Lung (tissue), 12 donors: ENCODE results near the gene MBD6. TPM values are rescaled to one million over a fixed set of nuclear protein-coding genes. Genes with fewer than 3 reads are reported as not detected.

Source experiments
- ATAC-seq: fragments of 200-7000 bp; cut with Tn5 transposase; one replicate; pipeline ENCODE4 v1.9.1; 2020; ENCODE audit warnings: moderate number of reproducible peaks; ENCODE audit not compliant: insufficient read depth, low FRiP score
- DNase-seq, 3 donors: peaks; one replicate each; pipeline ENCODE4 v3.0.0-alpha.2; 2013 to 2017
- H3K27ac ChIP-seq, 2 donors: one replicate each; pipeline ENCODE4 v1.5.1; 2013; ENCODE audit warnings: mild to moderate bottlenecking in 2 of 2, moderate library complexity in 2 of 2, control low read depth in 1 of 2, inconsistent platforms in 1 of 2, low read depth in 1 of 2, low read length in 1 of 2
- H3K27me3 ChIP-seq, 3 donors: one replicate each; pipeline ENCODE4 v1.5.1; 2013; ENCODE audit warnings: low read length in 2 of 3; ENCODE audit not compliant: control insufficient read depth in 3 of 3, insufficient read depth in 3 of 3
- H3K36me3 ChIP-seq, 4 donors: one replicate each; pipeline ENCODE4 v1.5.1; 2013; ENCODE audit warnings: low read length in 4 of 4, mild to moderate bottlenecking in 1 of 4, moderate library complexity in 1 of 4; ENCODE audit not compliant: control insufficient read depth in 4 of 4, insufficient read depth in 4 of 4
- H3K4me1 ChIP-seq, 5 donors: one replicate each; pipeline ENCODE4 v1.5.1; 2013; ENCODE audit warnings: low read length in 5 of 5, mild to moderate bottlenecking in 2 of 5, moderate library complexity in 1 of 5; ENCODE audit not compliant: control insufficient read depth in 5 of 5, insufficient read depth in 5 of 5
- H3K4me3 ChIP-seq: one replicate; pipeline ENCODE4 v1.5.1; 2013; ENCODE audit warnings: mild to moderate bottlenecking, control low read depth, moderate library complexity
- H3K9ac ChIP-seq, 2 donors: one replicate each; pipeline ENCODE4 v1.5.1; 2013; ENCODE audit warnings: low read length in 2 of 2, control low read depth in 1 of 2; ENCODE audit not compliant: insufficient read depth in 1 of 2
- H3K9me3 ChIP-seq, 4 donors: one replicate each; pipeline ENCODE4 v1.5.1; 2013; ENCODE audit warnings: low read length in 3 of 4, mild to moderate bottlenecking in 1 of 4, moderate library complexity in 1 of 4; ENCODE audit not compliant: control insufficient read depth in 4 of 4, insufficient read depth in 3 of 4
- WGBS, 2 donors: extraction: QIAGEN DNeasy Blood & Tissue Kit; methylation state at CpG; one replicate each; pipeline ENCODE4 v1.1.7; 2013; 5-methylcytosine and 5-hydroxymethylcytosine counted together
- polyA plus RNA-seq, 2 donors: library from polyadenylated mRNA; stranded (reverse); fragments of 200-250 nt; gene quantifications; one replicate each; pipeline ENCODE4 v1.2.1, GENCODE V29; 2013
- total RNA-seq, 2 donors: library from RNA; depleted of rRNA in 1 of 2; stranded (reverse); fragments of >200 nt in 1 of 2; gene quantifications; one replicate each; pipeline ENCODE4 v1.2.1, GENCODE V29; 2014 to 2021
- TF ChIP-seq, protein P1 (sequence below): IDR thresholded peaks from 2 replicates; pipeline ENCODE4 v1.5.1; 2012; ENCODE audit warnings: mild to moderate bottlenecking; ENCODE audit errors: control extremely low read depth, extremely low read depth
- donor health status: control.
- donor health status: control.
- donor health status: Bipolar disorder and iron deficiency.
- donor health status: healthy.
- donor health status: DM: yes; HTN: yes; CAD: no.

The MBD6 gene
- total and polyA plus RNA-seq, 4 donors, result 26.0 to 132 (median 39.6) TPM

DNA sequence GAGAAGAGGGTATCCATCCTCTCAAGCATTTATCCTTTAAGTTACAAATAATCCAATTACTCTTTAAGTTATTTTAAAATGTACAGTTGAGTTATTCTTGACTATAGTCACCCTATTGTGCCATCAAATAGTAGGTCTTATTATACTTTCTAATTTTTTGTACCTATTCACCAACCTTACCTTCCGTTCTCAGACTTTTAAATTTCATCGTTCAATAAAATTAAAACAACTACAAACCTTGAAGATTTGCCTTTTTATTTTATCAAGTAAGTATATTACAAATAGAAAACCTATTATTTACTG, 25.3 kb downstream of the MBD6 start:
- Histone ChIP-seq H3K27ac (no peak overlapping the region), H3K4me1 (peaks cover 0 to 18% (median 8%) of the 10 kb centered on the region in 5 donors), H3K4me3 (no peak overlapping the region), H3K36me3 (peaks cover 0 to 5% (median 0%) of the 10 kb centered on the region in 4 donors), H3K27me3 (peaks cover 0 to 40% (median 25%) of the 10 kb centered on the region in 3 donors), H3K9me3 (no peaks in the 10 kb centered on the region), H3K9ac (no peak overlapping the region)
- TF ChIP-seq, protein P1, sequence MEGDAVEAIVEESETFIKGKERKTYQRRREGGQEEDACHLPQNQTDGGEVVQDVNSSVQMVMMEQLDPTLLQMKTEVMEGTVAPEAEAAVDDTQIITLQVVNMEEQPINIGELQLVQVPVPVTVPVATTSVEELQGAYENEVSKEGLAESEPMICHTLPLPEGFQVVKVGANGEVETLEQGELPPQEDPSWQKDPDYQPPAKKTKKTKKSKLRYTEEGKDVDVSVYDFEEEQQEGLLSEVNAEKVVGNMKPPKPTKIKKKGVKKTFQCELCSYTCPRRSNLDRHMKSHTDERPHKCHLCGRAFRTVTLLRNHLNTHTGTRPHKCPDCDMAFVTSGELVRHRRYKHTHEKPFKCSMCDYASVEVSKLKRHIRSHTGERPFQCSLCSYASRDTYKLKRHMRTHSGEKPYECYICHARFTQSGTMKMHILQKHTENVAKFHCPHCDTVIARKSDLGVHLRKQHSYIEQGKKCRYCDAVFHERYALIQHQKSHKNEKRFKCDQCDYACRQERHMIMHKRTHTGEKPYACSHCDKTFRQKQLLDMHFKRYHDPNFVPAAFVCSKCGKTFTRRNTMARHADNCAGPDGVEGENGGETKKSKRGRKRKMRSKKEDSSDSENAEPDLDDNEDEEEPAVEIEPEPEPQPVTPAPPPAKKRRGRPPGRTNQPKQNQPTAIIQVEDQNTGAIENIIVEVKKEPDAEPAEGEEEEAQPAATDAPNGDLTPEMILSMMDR, result no peak
- DNase-seq (no peak), ATAC-seq (no peak)
- WGBS, 2 donors, result 96 to 97% methylated on average over 2 of the region's 2 CpGs

GRCh38 chr12:57548488-57548887, 25.9 kb downstream of the MBD6 start:
- H3K4me1 ChIP-seq, result peaks cover 0 to 16% (median 8%) of the 10 kb centered on the region in 5 donors
- H3K27me3 ChIP-seq, result peaks cover 0 to 42% (median 25%) of the 10 kb centered on the region in 3 donors
- no peak overlapping the region for H3K9ac ChIP-seq
- peaks cover 0 to 2% (median 0%) of the 10 kb centered on the region in 4 donors for H3K36me3 ChIP-seq
- 24 to 41% methylated on average over 2 of the region's 2 CpGs for WGBS, 2 donors
- no peak overlapping the region for H3K27ac ChIP-seq
- DNase-seq (peak in 1 of 3 donors; percentile 8), ATAC-seq (no peak)
- H3K9me3 ChIP-seq, result no peaks in the 10 kb centered on the region
- H3K4me3 ChIP-seq, result no peak overlapping the region
- TF ChIP-seq, protein P1, result no peak

DNA sequence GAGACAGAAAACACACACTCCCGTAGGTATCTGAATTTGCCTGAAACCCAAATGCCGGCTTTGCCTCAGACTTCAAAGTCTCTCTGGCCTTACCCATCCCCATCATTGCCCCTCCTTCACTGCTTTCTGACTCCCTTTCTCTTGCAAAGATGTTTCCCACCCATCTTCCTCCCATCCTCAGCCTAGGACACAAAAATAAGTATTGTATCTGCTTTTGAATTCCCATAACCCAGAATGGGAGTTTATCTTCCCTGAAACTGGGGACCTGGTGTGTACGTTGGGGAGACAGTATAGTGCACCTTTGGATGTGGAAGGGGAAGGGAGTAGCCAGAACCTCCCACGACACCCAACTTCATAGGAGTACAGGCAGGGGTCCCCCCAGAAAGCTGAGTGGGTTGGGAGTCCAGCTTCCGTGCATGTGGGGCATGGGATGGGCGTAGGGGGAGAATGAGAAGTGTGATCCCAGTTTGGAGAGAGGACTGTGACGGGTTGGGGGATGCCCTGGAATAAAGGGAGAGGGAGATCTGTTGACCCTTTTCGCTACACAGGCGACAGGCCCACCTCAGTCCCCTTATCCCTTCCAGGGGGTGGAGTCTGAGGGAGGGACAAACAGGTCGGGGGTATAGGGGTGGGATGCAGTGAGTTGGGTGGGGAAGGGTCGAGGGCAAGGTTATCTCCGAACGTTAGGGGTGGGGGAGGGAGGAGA, 26.7 kb downstream of the MBD6 start:
- Histone ChIP-seq H3K4me3 (no peak overlapping the region), H3K4me1 (peaks cover 5 to 16% (median 8%) of the 10 kb centered on the region in 5 donors), H3K9me3 (no peaks in the 10 kb centered on the region), H3K9ac (no peak overlapping the region), H3K27ac (no peak overlapping the region), H3K27me3 (peaks cover 0 to 46% (median 25%) of the 10 kb centered on the region in 3 donors), H3K36me3 (no peaks in the 10 kb centered on the region)
- DNase-seq (no peak), ATAC-seq (no peak)
- TF ChIP-seq, protein P1, result no peak
- WGBS, 2 donors, result 39 to 44% methylated on average over 13 of the region's 13 CpGs
